HUDEP-2 (cell line): ENCODE measurements around the gene LPIN1.
A peak's percentile ranks its signal among the peaks of the same experiment; 100 is the strongest.

ENCODE experiments used
- DNase-seq, 76 experiments: peaks; one replicate each; lab custom pipeline; 2025; ENCODE audit not compliant: unreplicated experiment in 76 of 76; lab: John Stamatoyannopoulos, UW

LPIN1 gene

GRCh38 chr2:11743366-11743765 lies 3.1 kb upstream of the LPIN1 start:
- DNase-seq, result no peak

- peak in 74 of 76 experiments; percentile 12 to 89 (median 68) for DNase-seq
These were observed 2.4 kb upstream of the LPIN1 start for GRCh38 chr2:11743846-11744553.

GRCh38 chr2:11744631-11745394 lies 1.6 kb upstream of the LPIN1 start:
- DNase-seq, result peak in 2 of 76 experiments; percentile 10 to 13

DNA sequence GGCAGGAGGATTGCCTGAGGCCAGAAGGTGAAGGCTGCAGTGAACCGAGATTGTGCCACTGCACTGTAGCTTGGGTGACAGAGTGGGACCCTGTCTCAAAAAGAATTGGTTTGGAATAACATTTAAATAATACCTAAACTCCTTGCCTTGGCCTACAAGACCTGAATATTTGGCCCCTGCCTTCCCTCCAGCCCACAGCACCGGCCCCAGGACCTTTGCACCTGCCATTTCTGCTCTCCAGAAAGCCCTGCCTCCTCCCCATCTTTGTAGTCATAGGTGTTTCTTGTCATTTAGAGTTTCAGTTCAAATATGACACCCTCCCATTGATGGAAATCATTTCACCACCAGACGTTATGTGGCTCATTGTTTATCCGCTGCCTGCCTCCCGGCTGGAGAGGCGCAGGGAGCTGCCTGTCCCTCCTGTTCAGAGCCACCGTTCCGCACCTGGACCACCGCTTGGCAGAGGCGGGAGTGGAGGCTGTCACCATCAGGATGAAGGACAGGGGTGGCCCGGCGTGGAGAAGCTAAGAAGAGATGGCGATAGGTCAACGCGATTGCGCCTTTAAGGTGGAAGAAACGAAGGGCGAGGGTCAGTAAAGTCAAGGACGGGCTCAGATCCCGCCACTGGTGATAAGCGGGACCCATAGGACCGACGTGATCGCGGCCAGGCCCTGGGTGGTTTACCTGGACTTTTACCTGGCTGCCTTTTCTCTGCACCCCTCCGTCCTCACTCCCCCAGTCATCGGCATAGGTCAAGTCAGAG lies 638 bp upstream of the LPIN1 start:
- DNase-seq, result no peak

DNA sequence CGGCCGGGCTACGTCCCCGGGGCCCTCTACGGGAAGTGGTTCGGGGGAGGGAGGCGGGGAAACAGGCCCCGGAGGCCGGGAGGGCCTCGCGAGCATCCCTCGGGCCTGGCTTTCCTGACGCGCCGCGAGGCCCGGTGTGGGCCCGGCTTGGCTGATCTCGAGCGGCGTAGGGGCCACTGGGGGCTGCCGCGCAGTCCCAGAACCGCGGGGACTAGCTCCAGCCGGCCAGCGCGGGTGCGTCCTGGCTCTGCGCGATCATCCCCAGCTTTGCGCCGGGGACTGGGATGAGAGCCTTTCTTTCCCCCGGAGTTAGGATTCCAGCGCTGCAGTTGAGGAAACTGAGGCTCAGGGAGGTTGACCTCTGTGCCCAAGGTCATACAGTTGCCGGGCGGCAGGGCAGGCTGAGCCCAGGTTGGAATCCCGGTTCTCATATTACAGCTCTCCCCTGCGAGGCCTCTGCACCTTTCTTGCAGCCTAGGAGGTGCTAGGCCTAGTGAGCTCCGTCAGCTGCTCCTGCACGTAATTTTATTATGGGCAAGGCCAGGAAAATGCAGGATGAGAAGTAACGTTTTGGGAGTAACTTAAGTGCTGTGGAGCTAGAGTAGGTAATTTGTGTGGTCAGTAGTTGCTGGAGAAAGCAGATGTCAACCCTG lies 501 bp downstream of the LPIN1 start:
- peak in 3 of 76 experiments; percentile 15 to 16 (median 16) for DNase-seq

DNA sequence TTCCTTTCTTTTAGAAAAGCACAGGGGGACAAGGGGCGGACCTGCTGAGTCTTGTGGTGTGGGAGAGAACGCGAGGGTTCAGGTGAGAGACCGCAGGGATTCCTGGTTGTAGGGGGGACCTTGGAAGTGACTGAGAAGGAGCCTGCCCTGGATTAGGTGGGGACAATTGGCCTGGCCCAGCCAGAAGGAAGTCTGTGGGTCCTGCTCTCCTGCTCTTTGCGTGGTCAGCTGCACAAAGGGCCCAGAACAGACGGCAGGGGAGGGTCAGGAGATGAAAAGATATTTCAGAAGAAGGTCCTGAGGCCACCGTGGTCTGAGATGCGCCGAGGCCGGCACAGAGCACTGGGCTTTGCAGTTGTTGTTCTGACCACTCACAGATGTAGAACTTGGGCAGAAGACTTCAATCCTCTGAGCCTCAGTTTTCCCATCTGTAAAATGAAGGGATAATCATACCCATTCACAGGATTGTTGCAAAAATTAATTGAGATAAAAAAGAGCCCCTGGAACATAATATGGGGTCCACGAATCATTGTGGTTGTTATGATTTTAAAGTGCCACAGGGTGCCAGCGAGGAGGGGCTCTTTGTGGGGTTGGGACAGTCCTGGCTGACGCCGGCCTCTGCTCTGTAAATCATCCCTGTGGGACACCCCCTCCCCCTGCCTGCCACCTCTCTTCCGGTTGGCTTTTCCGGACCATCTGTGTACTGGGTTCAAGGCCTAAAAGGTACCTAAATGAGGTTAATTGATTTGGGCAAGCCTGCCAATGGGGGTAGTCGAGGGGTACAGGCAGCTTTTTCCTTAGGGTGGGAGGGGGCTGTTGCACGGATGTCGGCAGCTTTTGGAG lies 1.8 kb downstream of the LPIN1 start:
- DNase-seq, result no peak

DNA sequence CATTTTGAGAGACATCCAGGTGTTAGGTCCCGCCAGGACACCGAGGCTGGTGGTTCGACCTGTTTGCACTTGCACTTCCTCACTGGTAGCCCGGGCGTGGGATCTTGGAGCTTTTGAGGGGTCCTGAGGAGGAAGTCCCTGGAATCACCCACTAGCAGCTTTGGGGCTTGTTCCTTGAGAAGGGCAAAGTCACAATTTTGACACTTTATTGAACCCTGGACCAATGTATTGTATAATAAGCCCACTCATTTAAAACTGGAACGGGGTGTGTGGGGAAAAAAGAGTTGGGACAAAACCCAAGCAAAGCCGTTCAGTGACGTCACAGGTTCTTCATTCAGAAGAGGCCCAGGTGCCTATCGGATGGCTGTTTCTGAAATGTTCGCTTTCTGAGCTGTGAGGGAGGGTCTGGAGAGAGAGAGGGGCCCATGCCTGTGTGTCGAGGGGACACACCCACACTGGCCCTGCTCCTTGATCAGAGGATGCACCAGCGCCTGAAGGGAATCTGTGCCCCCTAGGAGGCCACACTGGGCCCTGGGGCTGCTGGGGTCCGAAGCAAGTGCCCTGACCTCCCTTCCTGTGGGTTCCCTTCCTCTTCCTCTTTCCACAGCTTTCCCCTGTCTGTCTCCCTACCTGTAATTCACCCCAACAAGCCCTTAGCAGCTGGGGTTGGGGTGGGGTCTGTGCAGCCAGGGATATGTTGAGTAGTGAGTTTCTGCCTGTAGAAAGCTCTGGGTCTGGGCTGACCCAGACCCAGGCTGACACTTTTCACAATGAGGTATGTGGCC lies 2.6 kb downstream of the LPIN1 start:
- no peak for DNase-seq

GRCh38 chr2:11749646-11750349 lies 3.4 kb downstream of the LPIN1 start:
- DNase-seq, result no peak

GRCh38 chr2:11750422-11750821 lies 4.0 kb downstream of the LPIN1 start:
- DNase-seq, result no peak

GRCh38 chr2:11750917-11751316 lies 4.5 kb downstream of the LPIN1 start:
- no peak for DNase-seq

DNA sequence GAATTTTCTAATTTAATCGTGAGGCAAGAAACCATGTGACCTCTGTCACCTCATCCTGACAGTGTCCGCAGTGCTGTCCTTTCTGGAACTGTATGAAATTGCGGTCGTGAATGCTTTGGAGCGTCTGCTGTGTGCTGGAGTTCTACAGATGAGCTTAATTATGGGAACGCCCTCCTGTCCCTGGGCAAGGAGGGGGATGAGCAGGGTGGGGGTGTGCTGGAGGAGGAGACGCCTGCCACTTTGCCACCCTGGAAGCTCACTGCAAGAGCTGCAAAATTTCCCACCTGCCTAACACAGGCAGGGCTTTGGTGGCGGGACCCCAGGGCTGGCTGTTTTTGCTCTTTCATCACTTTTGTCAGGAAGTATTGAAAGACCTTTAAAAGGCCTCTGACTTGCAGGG lies 6.5 kb downstream of the LPIN1 start:
- DNase-seq, result no peak

DNA sequence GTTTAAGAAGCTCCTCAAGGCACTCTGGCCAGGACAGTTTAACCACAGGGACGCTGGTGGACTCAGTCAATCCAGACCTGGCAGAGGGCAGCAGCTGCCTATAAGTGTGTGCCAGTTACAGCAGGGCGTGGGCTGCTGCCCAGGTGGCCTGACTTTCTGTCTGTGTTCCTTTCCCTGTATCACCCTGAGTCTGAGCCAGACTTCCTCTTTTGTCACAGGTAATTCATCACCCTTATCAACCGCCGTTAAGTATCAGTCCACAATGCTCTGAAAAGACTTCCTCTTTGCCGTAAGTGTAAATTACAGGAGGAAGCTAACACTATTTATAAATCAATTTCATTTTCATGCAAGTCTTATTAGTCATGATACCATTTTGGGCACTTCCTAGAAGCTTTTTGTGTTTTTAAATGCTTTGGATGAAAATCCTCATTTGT lies 7.0 kb downstream of the LPIN1 start:
- peak in 3 of 76 experiments; percentile 15 to 32 (median 16) for DNase-seq

DNA sequence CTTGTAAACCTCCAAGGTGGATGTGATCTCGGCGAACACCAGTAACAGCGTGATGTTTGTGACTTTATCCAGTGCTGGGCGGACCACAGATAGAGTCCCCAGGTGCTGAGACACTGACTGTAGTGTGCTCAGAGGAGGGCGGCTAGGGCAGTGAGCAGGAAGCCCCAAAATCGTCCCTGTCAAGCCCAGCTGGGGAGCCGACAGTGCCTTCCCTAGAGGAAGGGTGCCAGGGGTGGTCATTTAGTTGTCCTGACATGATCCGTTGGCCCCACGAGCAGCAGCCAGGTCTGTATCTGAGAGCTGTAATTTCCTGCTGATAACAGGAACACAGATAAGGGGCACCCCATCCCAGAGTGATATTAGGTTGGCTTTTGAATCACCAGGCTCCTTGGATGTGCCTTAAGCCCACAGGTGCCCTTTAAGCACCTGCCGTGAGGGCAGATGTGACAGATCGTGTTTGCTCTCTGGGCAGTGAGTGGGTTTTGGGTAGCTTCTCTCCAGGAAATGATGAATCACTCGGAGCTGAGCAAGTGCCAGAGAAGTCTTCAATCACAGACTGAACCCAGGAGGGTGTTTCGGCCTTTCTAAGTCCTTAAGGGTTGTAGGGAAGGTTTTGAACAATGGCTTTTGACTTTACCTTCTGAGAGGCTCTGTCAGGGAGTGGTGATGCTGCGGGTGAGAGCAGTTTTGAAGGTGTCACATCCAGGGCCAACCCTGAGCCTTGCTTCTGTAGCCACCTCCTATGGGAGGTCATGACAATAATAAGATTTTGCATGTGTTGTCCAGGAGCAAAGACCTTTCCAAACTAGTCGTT lies 7.7 kb downstream of the LPIN1 start:
- DNase-seq, result peak in 10 of 76 experiments; percentile 6 to 41 (median 20)

DNA sequence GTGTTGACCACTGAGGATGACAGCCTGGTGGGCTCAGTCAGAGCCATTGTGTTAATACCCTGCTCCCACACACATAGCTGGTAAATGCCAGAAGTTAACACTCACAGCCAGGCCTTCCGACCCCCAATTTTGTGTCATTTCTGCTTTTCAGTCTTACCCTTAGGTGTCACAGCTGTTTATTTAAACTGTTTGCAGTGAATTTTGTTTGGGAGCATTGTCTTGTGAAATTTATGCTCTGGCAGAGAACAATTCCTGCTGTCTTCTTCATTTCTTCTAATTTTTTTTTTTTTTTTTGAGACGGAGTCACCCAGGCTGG lies 8.2 kb downstream of the LPIN1 start:
- no peak for DNase-seq

GRCh38 chr2:11757101-11757500 lies 10.7 kb downstream of the LPIN1 start:
- no peak for DNase-seq

GRCh38 chr2:11758187-11758586 lies 11.8 kb downstream of the LPIN1 start:
- no peak for DNase-seq

- no peak for DNase-seq
These were observed 12.2 kb downstream of the LPIN1 start for GRCh38 chr2:11758647-11759046.
